Measurements from ENCODE around the gene TGM5. TPM values are rescaled to one million over a fixed set of nuclear protein-coding genes. Genes with fewer than 3 reads are reported as not detected.
"Not testable (repeated sequence)": the region's sequence is repeated elsewhere in the genome, so short reads cannot be mapped to it uniquely, and the experiment has no call there.

Gene TGM5
- total RNA-seq, 6 experiments from 2014 or later, result not detected

GRCh38 chr15:43226436-43227305 lies 40.1 kb downstream of the TGM5 start:
- no peaks in the 10 kb centered on the region for H3K9me3 Mint-ChIP-seq
- TF ChIP-seq CTCF (IDR thresholded peaks at IDR 0.05), result no peak
- H3K27me3 Mint-ChIP-seq (ENCODE audit: insufficient read depth), result peaks cover 40% of the 10 kb centered on the region
- no peak for DNase-seq
- no peaks in the 10 kb centered on the region; the same call in 1 of the 2 replicates for H3K4me1 Mint-ChIP-seq (ENCODE audit: low read depth)
- H3K36me3 Mint-ChIP-seq (ENCODE audit: low read depth), result no peaks in the 10 kb centered on the region
- H3K4me3 Mint-ChIP-seq, result no peak overlapping the region
- no peak overlapping the region for H3K27ac Mint-ChIP-seq

GRCh38 chr15:43225950-43226255 lies 40.8 kb downstream of the TGM5 start:
- not testable (repeated sequence) for H3K4me3 Mint-ChIP-seq; H3K27ac Mint-ChIP-seq; DNase-seq; H3K4me1 Mint-ChIP-seq (ENCODE audit: low read depth); H3K36me3 Mint-ChIP-seq (ENCODE audit: low read depth); H3K9me3 Mint-ChIP-seq
- peaks cover 42% of the 10 kb centered on the region for H3K27me3 Mint-ChIP-seq (ENCODE audit: insufficient read depth)

GRCh38 chr15:43225201-43225949 lies 41.4 kb downstream of the TGM5 start:
- H3K4me3 Mint-ChIP-seq, result no peak overlapping the region

GRCh38 chr15:43221422-43221821 lies 45.3 kb downstream of the TGM5 start:
- Mint-ChIP-seq H3K4me3 (no peak overlapping the region), H3K36me3 (ENCODE audit: low read depth) (no peaks in the 10 kb centered on the region), H3K9me3 (no peaks in the 10 kb centered on the region), H3K27me3 (ENCODE audit: insufficient read depth) (peaks cover 41% of the 10 kb centered on the region), H3K4me1 (ENCODE audit: low read depth) (no peaks in the 10 kb centered on the region), H3K27ac (no peak overlapping the region)
- no peak for TF ChIP-seq CTCF (IDR thresholded peaks at IDR 0.05)
- no peak for DNase-seq

More at GRCh38 chr15:43225201-43225949, 41.4 kb downstream of the TGM5 start:
- peak; percentile 85 for TF ChIP-seq CTCF (IDR thresholded peaks at IDR 0.05)
- DNase-seq, result peak; percentile 57
- H3K36me3 Mint-ChIP-seq (ENCODE audit: low read depth), result no peaks in the 10 kb centered on the region
- H3K4me1 Mint-ChIP-seq (ENCODE audit: low read depth), result no peaks in the 10 kb centered on the region; the same call in 1 of the 2 replicates
- no peak overlapping the region for H3K27ac Mint-ChIP-seq
- H3K27me3 Mint-ChIP-seq (ENCODE audit: insufficient read depth), result peaks cover 39% of the 10 kb centered on the region
- no peaks in the 10 kb centered on the region for H3K9me3 Mint-ChIP-seq

GRCh38 chr15:43220991-43221403 lies 45.7 kb downstream of the TGM5 start, which contains the start of gene EPB42:
TSS of gene EPB42 (minus strand) at chr15:43221018. CDS start at chr15:43220825, 193 bp downstream.
- no peak for DNase-seq
- H3K4me1 Mint-ChIP-seq (ENCODE audit: low read depth), result no peaks in the 10 kb centered on the region
- no peak within 1 kb of the TSS for H3K4me3 Mint-ChIP-seq
- no peak within 1 kb of the TSS for H3K27ac Mint-ChIP-seq
- no peak for TF ChIP-seq CTCF (IDR thresholded peaks at IDR 0.05)
- H3K9me3 Mint-ChIP-seq, result no peaks in the 10 kb centered on the region
- peaks cover 43% of the 10 kb centered on the region for H3K27me3 Mint-ChIP-seq (ENCODE audit: insufficient read depth)
- H3K36me3 Mint-ChIP-seq (ENCODE audit: low read depth), result no peaks in the 10 kb centered on the region
